HG03342 (cell line): ENCODE measurements around the gene SRPK2.

Source experiments
- ATAC-seq: cut with Tn5 transposase; IDR thresholded peaks from one replicate; pipeline ENCODE4 v1.9.1; 2021; ENCODE audit warnings: mild to moderate bottlenecking, moderate library complexity; ENCODE audit not compliant: unreplicated experiment

Gene SRPK2

GRCh38 chr7:105151152-105151551, 237.6 kb downstream of the SRPK2 start:
- no peak for ATAC-seq

- no peak for ATAC-seq
Observed at GRCh38 chr7:105149827-105150226, 238.9 kb downstream of the SRPK2 start.

DNA sequence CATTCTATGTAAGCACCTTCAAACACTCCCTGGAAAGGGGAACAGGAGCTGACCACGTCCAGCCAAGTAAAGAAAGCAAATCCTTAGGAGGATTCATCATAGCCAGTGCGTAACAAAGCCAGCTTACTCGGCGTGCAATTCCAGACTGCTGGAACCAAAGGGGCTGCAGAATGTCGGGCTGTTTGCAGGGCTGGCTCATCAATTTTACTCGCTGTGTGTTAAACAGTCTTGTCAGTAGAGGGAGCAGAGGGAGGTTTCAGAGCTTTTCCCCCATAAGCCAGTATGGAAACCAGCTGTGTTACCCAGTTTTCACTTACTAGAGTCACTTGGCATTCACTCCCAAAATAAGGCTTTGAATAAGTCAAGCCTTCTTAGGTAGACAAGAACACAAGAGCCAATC, 247.7 kb downstream of the SRPK2 start:
- ATAC-seq: no peak

- ATAC-seq: no peak
Observed at GRCh38 chr7:105139381-105139780, 249.3 kb downstream of the SRPK2 start.

GRCh38 chr7:105137898-105138297, 250.8 kb downstream of the SRPK2 start:
- no peak for ATAC-seq

GRCh38 chr7:105136221-105136620, 252.5 kb downstream of the SRPK2 start:
- no peak for ATAC-seq

- no peak for ATAC-seq
Observed at GRCh38 chr7:105133986-105134655, 254.6 kb downstream of the SRPK2 start.

DNA sequence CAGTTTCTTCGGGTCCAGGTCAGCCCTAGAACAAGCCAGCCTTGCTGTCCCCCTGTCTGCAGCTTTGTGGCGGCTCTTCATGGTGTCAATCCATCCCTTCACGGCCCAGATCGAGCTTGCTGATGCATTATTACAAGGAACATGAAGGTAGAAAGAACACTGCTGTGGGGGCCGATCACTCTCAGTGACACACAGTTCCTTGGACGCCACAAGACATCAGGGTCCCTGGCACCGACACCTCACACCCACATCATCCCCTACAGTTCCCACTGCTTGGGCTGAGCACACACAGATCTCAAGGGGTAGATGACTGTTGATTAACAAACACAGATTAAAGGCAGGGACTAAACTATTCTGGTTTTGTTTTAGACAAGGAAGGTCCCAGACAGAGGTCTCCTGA, 255.4 kb downstream of the SRPK2 start:
- ATAC-seq: no peak

DNA sequence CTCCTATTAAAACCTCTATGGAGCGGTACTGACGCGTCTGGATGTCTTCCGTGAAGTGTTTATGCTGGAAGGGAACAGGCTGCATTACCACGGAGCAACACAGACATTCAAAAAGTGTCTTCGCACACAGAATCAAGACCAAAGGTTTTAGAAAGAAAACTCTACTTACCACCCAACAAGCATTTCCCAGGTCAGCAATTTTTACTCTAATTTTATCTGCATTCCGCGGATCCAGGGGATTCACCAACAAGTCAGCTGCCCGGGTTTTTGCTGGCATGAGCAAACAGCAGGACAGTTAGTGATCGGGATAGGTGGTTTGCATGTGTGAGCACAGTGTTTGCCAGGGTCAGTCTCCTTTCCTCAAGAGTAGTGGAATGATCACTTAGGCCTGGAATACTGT, 255.9 kb downstream of the SRPK2 start:
- ATAC-seq: no peak

- no peak for ATAC-seq
Observed at GRCh38 chr7:105132335-105132734, 256.4 kb downstream of the SRPK2 start.

- no peak for ATAC-seq
Observed at GRCh38 chr7:105131890-105132289, 256.8 kb downstream of the SRPK2 start.

DNA sequence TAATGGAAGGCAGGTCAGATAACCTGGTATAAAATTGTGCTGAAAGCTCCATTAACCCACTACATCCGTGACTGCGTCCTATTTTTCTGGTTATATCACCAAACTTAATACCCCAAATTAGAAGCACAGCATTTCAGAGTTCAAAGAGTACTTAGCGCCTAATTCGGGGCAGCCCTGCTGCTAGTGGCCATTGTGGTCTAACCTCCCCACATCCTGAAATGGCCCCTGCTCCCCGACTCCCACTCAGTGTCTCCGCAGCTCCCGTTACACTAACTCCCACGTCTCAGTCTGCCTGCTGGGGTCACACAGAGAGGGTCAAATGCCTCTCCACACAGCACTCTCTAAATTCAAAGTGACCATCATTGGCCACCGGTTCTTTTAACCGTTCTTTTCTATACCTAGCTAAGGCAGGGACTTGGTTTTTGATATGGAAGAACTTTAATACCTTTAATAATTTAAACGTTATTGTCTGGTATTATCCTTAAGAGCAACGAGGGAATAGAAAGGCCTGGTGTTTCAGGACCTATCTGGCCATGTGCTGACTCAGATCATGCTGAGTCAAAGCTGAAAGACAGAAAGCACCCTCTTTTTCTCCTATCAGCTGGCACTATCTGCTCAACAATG, 257.6 kb downstream of the SRPK2 start:
- no peak for ATAC-seq

GRCh38 chr7:105130580-105130979, 258.1 kb downstream of the SRPK2 start:
- no peak for ATAC-seq

- ATAC-seq: no peak
Observed at GRCh38 chr7:105130048-105130447, 258.7 kb downstream of the SRPK2 start.

- ATAC-seq: no peak
Observed at GRCh38 chr7:105127179-105127578, 261.5 kb downstream of the SRPK2 start.

DNA sequence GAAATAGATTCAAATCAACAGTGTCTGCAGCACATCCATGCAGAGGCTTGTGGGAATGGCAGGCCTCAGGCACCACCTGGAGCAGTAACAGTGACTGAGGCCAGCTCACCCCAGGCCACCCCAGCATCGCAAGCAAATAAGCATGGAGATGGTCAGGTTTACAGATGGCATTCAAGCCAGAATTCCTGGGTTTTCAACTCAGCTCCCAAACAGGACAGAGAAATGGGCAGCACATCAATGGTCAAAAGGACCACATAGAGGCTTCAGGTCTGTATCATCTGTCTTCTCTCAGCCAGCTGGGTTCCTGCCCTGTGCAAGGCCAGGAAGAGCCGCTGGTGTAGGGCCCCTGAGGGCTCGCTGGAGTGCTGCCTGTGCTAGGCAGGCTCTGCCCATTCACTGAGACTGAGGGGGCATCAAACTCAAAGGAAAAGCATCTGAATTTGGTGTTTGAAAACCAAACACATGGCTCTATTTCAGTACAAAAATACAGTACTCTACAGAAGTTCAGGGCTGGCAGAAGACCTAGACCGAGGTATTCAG, 262.2 kb downstream of the SRPK2 start:
- no peak for ATAC-seq

DNA sequence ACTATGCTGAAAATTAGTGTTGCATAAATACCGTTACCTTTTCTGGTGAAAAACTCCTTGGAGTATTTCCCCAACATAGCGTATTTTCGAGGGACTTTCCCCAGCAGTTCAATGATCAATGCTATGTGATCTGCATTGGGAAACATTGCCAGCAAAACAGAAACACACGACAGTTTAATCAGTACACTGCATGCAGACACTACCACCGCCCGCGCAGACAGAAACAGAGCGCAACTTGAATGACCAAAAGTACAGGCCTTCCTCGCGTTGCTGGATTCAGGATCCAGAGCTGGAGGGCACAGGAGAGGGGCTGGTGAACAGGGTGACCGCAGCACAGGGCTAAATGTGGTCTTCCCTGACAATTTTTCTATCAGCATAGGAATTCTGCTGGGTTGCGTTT, 263.0 kb downstream of the SRPK2 start:
- no peak for ATAC-seq

GRCh38 chr7:105122619-105123018, 266.1 kb downstream of the SRPK2 start:
- ATAC-seq: no peak

GRCh38 chr7:105118612-105119600, 269.8 kb downstream of the SRPK2 start:
- ATAC-seq: no peak

GRCh38 chr7:105112440-105113418, 276.0 kb downstream of the SRPK2 start:
- ATAC-seq: no peak
